Naive thymus-derived CD4-positive, alpha-beta T cell (primary cell): ENCODE results near the gene NPTXR. TPM values are rescaled to one million over a fixed set of nuclear protein-coding genes. Genes with fewer than 3 reads are reported as not detected.
A peak's percentile ranks its signal among the peaks of the same experiment; 100 is the strongest.

ENCODE experiments used
- ATAC-seq: fragments of 150-1000 bp; cut with Tn5 transposase; 2 replicates; pipeline ENCODE4 v1.10.0; 2021; ENCODE audit warnings: mild to moderate bottlenecking, moderate library complexity
- CTCF ChIA-PET: fragments of 350-600 bp; sonication (Branson Sonifier 250); formaldehyde crosslinking; loops from one replicate; lab custom pipeline; 2021; ENCODE audit warnings: antibody characterized with exemption; lab: Charles Lee
- POLR2A ChIA-PET: fragments of 350-600 bp; sonication (Branson Sonifier 250); formaldehyde crosslinking; loops from one replicate; lab custom pipeline; 2021; ENCODE audit warnings: antibody characterized with exemption, inconsistent platforms; lab: Charles Lee
- DNase-seq, 9 donors: peaks; one replicate each; pipeline versions ENCODE4 v3.0.0 to v3.0.0-alpha.2; 2020 to 2022; ENCODE audit warnings: mixed read lengths in 1 of 9
- H3K27ac ChIP-seq: one replicate; pipeline ENCODE4 v1.7.0; 2013; ENCODE audit warnings: mild to moderate bottlenecking, low read depth, low read length, moderate library complexity
- H3K27me3 ChIP-seq, 2 donors: one replicate each; pipeline ENCODE4 v1.7.0; 2013; ENCODE audit warnings: low read length in 2 of 2, mild to moderate bottlenecking in 2 of 2, moderate library complexity in 2 of 2; ENCODE audit not compliant: control insufficient read depth in 2 of 2, insufficient read depth in 2 of 2
- H3K36me3 ChIP-seq, 3 experiments: 1 replicate in 2 of 3; 2 replicates in 1 of 3; pipeline ENCODE4 v1.7.0; 2013; ENCODE audit warnings: low read length in 3 of 3, mild to moderate bottlenecking in 3 of 3, moderate library complexity in 1 of 3; ENCODE audit not compliant: insufficient read depth in 3 of 3, control insufficient read depth in 2 of 3
- H3K4me1 ChIP-seq, 2 donors: one replicate each; pipeline ENCODE4 v1.7.0; 2013; ENCODE audit warnings: low read length in 2 of 2, mild to moderate bottlenecking in 2 of 2, moderate library complexity in 1 of 2; ENCODE audit not compliant: control insufficient read depth in 2 of 2, insufficient read depth in 2 of 2
- H3K4me3 ChIP-seq: 2 replicates; pipeline ENCODE4 v1.7.0; 2013; ENCODE audit warnings: mild to moderate bottlenecking, low read length
- H3K9me3 ChIP-seq, 3 experiments: 1 replicate in 2 of 3; 2 replicates in 1 of 3; pipeline ENCODE4 v1.7.0; 2013; ENCODE audit warnings: low read length in 3 of 3; ENCODE audit not compliant: control insufficient read depth in 2 of 3
- H3K27ac Mint-ChIP-seq, 9 donors: one replicate each; pipeline ENCODE4 v1.8.0; 2020 to 2022; ENCODE audit warnings: mixed read lengths in 9 of 9, mild to moderate bottlenecking in 8 of 9, moderate library complexity in 5 of 9, inconsistent platforms in 2 of 9
- H3K27me3 Mint-ChIP-seq, 5 donors: one replicate each; pipeline ENCODE4 v1.8.0; 2021 to 2022; ENCODE audit warnings: mixed read lengths in 5 of 5, mild to moderate bottlenecking in 1 of 5
- H3K36me3 Mint-ChIP-seq, 5 donors: one replicate each; pipeline ENCODE4 v1.8.0; 2020 to 2022; ENCODE audit warnings: mixed read lengths in 5 of 5, mild to moderate bottlenecking in 3 of 5, inconsistent platforms in 1 of 5
- H3K4me1 Mint-ChIP-seq, 7 donors: one replicate each; pipeline ENCODE4 v1.8.0; 2020 to 2022; ENCODE audit warnings: mixed read lengths in 7 of 7, mild to moderate bottlenecking in 3 of 7, inconsistent platforms in 1 of 7
- H3K4me3 Mint-ChIP-seq, 10 donors: one replicate each; pipeline ENCODE4 v1.8.0; 2020 to 2022; ENCODE audit warnings: mild to moderate bottlenecking in 10 of 10, mixed read lengths in 10 of 10, moderate library complexity in 6 of 10, inconsistent platforms in 2 of 10
- H3K9me3 Mint-ChIP-seq, 11 donors: one replicate each; pipeline ENCODE4 v1.8.0; 2020 to 2022; ENCODE audit warnings: mixed read lengths in 11 of 11, mild to moderate bottlenecking in 4 of 11, inconsistent platforms in 1 of 11, moderate library complexity in 1 of 11
- intact Hi-C, 2 donors: fragments of 100-400 bp; cut with micrococcal nuclease; formaldehyde crosslinking; loops; one replicate each; pipeline ENCODE4 v1.15.1; 2023
- polyA plus RNA-seq, 2 donors: library from polyadenylated mRNA; unstranded; fragments of 300-500 nt; fragmentation: Illumina TruSeq; gene quantifications; one replicate each; pipeline ENCODE4 v1.2.3, GENCODE V29; 2021
- total RNA-seq, 6 experiments: library from RNA in 5 of 6; stranded (reverse) in 5 of 6; gene quantifications; 1 replicate in 5 of 6; 2 replicates in 1 of 6; pipeline ENCODE4 v1.2.3 and lab custom pipeline; 2021 to 2026

NPTXR gene
- total and polyA plus RNA-seq, 7 experiments from 2014 or later, result 0.85 to 12.9 (median 4.4) TPM

DNA sequence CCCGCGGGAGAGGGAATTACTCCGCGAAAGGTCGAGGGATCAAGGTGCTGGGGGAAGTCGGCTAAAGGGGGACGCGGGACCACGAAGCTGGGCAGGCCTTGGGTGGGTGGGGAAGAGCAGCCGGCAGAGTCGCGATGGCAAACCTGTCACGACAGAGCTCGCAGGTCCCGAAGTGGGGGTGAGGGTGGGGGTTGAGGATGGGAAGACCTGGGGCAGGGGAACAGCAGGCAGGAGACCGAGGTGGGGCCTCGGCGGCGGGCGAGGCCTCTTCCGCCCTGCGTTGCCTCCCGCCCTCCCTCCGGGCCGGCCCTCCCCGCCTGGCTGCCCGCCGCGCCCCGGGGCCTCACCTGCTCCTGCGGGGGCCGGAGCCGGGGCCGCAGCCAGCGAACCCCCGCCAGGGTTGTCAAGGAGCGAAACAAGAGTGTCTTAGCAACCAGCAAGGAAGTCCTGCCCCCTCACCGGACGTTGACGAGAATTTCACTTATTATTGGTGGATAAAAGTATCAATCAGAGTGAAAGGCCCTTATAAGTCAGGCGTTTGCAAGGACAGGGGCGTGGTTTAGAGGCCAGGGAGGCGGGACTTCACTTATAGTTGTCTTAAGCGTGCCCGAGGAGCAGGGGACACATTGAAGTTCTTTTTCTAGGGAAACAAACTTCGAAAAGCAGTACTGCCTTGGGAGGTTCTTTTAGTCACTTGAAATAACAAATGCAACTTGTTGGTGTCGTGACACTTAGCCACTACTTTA, 49.9 kb downstream of the NPTXR start, which contains the start of gene DNAL4:
Gene DNAL4, minus strand, starts transcription at position 423 of the 746 bp plus-strand sequence. CDS start 11,412 bp downstream, outside the sequence.
- DNase-seq (peak; percentile 64 to 95 (median 93)), ATAC-seq (peak; percentile 99)
- ChIA-PET POLR2A (interaction anchor here (0.8 to 0.9 kb wide), 2 partner anchors 62 to 137 kb away, joined by 3 read pairs; no protein-coding TSS in a partner anchor), CTCF (no interaction called here)
- Histone ChIP-seq H3K4me3 (peak within 1 kb of the TSS; percentile 75), H3K36me3 (peaks cover 0 to 8% (median 0%) of the 10 kb centered on the region in 3 experiments), H3K27me3 (no peaks in the 10 kb centered on the region), H3K9me3 (no peaks in the 10 kb centered on the region), H3K27ac (peak within 1 kb of the TSS; percentile 89), H3K4me1 (peaks cover 13 to 26% of the 10 kb centered on the region in 2 donors)
- peaks cover 20 to 44% (median 34%) of the 10 kb centered on the region in 7 donors for H3K4me1 Mint-ChIP-seq
- H3K9me3 Mint-ChIP-seq, result peaks cover 0 to 3% (median under 1%) of the 10 kb centered on the region in 11 donors
- peaks cover 0 to 27% (median 0%) of the 10 kb centered on the region in 5 donors for H3K27me3 Mint-ChIP-seq
- peak within 1 kb of the TSS; percentile 86 to 97 (median 92) for H3K4me3 Mint-ChIP-seq
- intact Hi-C loops, result loop anchor here (1.0 to 5.0 kb wide), 7 partner anchors 38 to 987 kb away; partner anchors contain the start of genes CBX6 (in 1 of the 2), DDX17 (in 1 of the 2), GCAT (in 1 of the 2) and GTPBP1 (in 1 of the 2)
- H3K36me3 Mint-ChIP-seq, result peaks cover 0 to 7% (median 0%) of the 10 kb centered on the region in 5 donors
- H3K27ac Mint-ChIP-seq, result peak within 1 kb of the TSS; percentile 78 to 96 (median 91)

DNA sequence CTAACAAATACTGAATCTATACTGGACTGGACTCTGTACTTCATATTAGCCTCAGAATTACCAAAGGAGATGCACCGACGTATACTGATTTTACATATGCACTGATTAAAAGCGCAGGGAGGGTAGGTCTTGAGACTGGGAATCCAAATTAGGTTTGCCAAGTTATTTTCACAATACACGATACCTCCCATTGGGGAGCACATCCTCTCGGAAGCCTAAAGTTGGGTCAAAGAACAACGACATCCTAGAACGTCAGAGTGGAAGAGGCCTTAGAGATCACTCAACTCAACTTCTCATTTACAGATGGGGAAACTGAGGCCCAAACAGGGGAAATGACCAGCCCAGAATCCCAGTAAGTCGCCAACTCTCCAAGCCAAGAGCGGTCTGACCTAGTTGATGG, 50.5 kb downstream of the NPTXR start:
- Histone ChIP-seq H3K36me3 (peaks cover 0 to 8% (median 0%) of the 10 kb centered on the region in 3 experiments), H3K4me3 (peak overlapping the region; percentile 75), H3K27me3 (no peaks in the 10 kb centered on the region), H3K27ac (peak overlapping the region; percentile 89), H3K4me1 (peaks cover 13 to 20% of the 10 kb centered on the region in 2 donors), H3K9me3 (no peaks in the 10 kb centered on the region)
- ChIA-PET POLR2A (interaction anchor here (0.9 to 1.0 kb wide), 3 partner anchors 35 to 136 kb away, joined by 3 to 5 read pairs (median 3); no protein-coding TSS in a partner anchor), CTCF (interaction anchor here (1.3 kb wide), 1 partner anchor 50 kb away, joined by 4 read pairs; no protein-coding TSS in a partner anchor)
- ATAC-seq (no peak), DNase-seq (peak in 2 of 9 donors; percentile 5 to 9)
- H3K9me3 Mint-ChIP-seq, result peaks cover 0 to 3% (median 0%) of the 10 kb centered on the region in 11 donors
- H3K27me3 Mint-ChIP-seq, result peaks cover 0 to 22% (median 0%) of the 10 kb centered on the region in 5 donors
- H3K4me1 Mint-ChIP-seq, result peaks cover 14 to 38% (median 28%) of the 10 kb centered on the region in 7 donors
- H3K4me3 Mint-ChIP-seq, result peak overlapping the region; percentile 86 to 97 (median 92)
- H3K27ac Mint-ChIP-seq, result peak overlapping the region; percentile 63 to 96 (median 91)
- H3K36me3 Mint-ChIP-seq, result peaks cover 0 to 2% (median 1%) of the 10 kb centered on the region in 5 donors
- intact Hi-C loops, result loop anchor here in 1 of 2 donors (5.0 kb wide), 1 partner anchor 986 kb away; the partner anchor contains the start of gene GCAT

DNA sequence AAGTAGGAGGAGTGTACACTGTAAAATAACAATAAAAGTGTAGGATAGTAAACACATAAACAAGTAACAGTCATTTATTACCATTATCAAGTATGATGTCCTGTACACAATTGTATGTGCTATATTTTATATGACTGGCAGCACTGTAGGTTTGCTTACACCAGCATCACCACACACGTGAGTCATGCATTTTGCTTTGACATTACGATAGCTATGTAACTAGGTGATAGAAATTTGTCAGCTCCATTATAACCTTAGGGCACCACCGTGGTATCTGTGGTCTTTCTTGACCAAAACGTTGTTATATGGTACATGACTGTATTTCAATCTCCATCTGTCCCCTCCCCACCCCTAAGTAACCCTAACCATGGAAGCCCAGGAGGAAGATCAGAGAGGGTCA, 51.0 kb downstream of the NPTXR start:
- Histone ChIP-seq H3K4me3 (no peak overlapping the region), H3K9me3 (no peaks in the 10 kb centered on the region), H3K27me3 (no peaks in the 10 kb centered on the region), H3K27ac (peak overlapping the region; percentile 89), H3K4me1 (peaks cover 13 to 15% of the 10 kb centered on the region in 2 donors), H3K36me3 (peaks cover 0 to 10% (median 0%) of the 10 kb centered on the region in 3 experiments)
- DNase-seq (no peak), ATAC-seq (no peak)
- Mint-ChIP-seq H3K4me3 (peak overlapping the region; percentile 86 to 97 (median 92)), H3K27ac (peak overlapping the region; percentile 63 to 96 (median 91)), H3K36me3 (peaks cover 0 to 7% (median 0%) of the 10 kb centered on the region in 5 donors), H3K9me3 (peaks cover 0 to 2% (median 0%) of the 10 kb centered on the region in 11 donors), H3K27me3 (peaks cover 0 to 17% (median 0%) of the 10 kb centered on the region in 5 donors), H3K4me1 (peaks cover 9 to 34% (median 23%) of the 10 kb centered on the region in 7 donors)
- CTCF ChIA-PET, result interaction anchor here (0.6 to 1.3 kb wide), 2 partner anchors 50 to 69 kb away, joined by 3 to 4 read pairs; no protein-coding TSS in a partner anchor
- POLR2A ChIA-PET, result interaction anchor here (1.0 kb wide), 2 partner anchors 34 to 42 kb away, joined by 3 to 5 read pairs; no protein-coding TSS in a partner anchor
- intact Hi-C loops, result loop anchor here in 1 of 2 donors (5.0 kb wide), 1 partner anchor 986 kb away; the partner anchor contains the start of gene GCAT

DNA sequence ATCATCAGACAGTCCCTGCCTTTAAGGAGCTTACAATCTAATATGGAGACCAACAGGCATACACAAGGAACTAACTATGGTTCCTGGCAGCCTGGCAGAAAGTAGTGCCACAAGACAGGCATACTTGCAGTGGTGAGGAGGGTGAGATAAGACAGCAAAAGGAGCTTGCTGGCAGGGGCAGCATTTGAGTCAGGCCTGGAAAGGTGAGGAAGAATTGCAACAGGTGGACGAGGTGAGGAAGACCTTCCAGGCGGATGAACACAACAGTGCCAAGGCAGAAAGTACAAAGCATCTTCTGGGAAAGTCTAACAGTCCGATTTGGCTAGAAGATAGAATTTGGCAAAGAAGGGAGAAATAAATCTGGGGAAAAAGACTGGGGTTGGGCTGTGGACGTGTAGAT, 54.2 kb downstream of the NPTXR start:
- Mint-ChIP-seq H3K9me3 (no peaks in the 10 kb centered on the region), H3K27ac (no peak overlapping the region), H3K4me3 (no peak overlapping the region), H3K27me3 (no peaks in the 10 kb centered on the region), H3K36me3 (peaks cover 0 to 16% (median 0%) of the 10 kb centered on the region in 5 donors), H3K4me1 (peaks cover 6 to 16% (median 14%) of the 10 kb centered on the region in 7 donors)
- H3K4me1 ChIP-seq, result peaks cover 11 to 12% of the 10 kb centered on the region in 2 donors
- ATAC-seq (no peak), DNase-seq (no peak)
- no peak overlapping the region for H3K4me3 ChIP-seq
- ChIA-PET CTCF (interaction anchor here (0.6 kb wide), 1 partner anchor 30 kb away, joined by 3 read pairs; no protein-coding TSS in a partner anchor), POLR2A (no interaction called here)
- H3K27me3 ChIP-seq, result no peaks in the 10 kb centered on the region
- H3K36me3 ChIP-seq, result peaks cover 0 to 16% (median 0%) of the 10 kb centered on the region in 3 experiments
- intact Hi-C loops, result loop anchor here in 1 of 2 donors (5.0 kb wide), 1 partner anchor 982 kb away; the partner anchor contains the start of gene GCAT
- H3K9me3 ChIP-seq, result no peaks in the 10 kb centered on the region
- no peak overlapping the region for H3K27ac ChIP-seq

DNA sequence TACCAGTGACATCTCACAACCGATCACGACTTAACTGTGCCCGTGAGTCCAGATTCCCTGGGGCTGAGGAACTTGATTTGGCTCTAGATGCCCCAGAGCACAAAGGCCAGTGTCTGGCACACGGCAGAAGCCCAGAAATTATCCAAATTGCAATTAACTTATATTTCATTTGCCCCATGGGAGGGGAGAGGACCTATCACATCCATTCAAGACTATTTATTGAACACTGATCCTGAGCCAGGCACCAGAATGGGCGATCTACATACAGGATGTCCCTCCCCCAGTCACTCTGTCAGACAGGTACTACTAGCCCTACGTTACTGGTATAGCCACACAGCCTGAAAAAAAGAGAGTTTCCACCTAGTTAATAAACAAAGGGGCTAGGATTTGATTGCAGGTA, 55.0 kb downstream of the NPTXR start:
- no peak for DNase-seq
- Mint-ChIP-seq H3K36me3 (peaks cover 0 to 16% (median 0%) of the 10 kb centered on the region in 5 donors), H3K9me3 (no peaks in the 10 kb centered on the region), H3K4me3 (no peak overlapping the region), H3K4me1 (peaks cover 7 to 11% (median 9%) of the 10 kb centered on the region in 7 donors), H3K27me3 (no peaks in the 10 kb centered on the region), H3K27ac (no peak overlapping the region)
- Histone ChIP-seq H3K27me3 (no peaks in the 10 kb centered on the region), H3K4me3 (no peak overlapping the region), H3K27ac (no peak overlapping the region), H3K9me3 (no peaks in the 10 kb centered on the region), H3K4me1 (peaks cover 7% of the 10 kb centered on the region in 2 donors), H3K36me3 (peaks cover 0 to 16% (median 0%) of the 10 kb centered on the region in 3 experiments)
- POLR2A ChIA-PET, result no interaction called here
- intact Hi-C loops, result no loop called here
- CTCF ChIA-PET, result no interaction called here
- ATAC-seq, result no peak
